GM21447 (cell line): ENCODE measurements around the gene NDUFAF3.

Experiments
- ATAC-seq: cut with Tn5 transposase; IDR thresholded peaks from one replicate; pipeline ENCODE4 v1.9.1; 2021; ENCODE audit not compliant: unreplicated experiment

The NDUFAF3 gene

DNA sequence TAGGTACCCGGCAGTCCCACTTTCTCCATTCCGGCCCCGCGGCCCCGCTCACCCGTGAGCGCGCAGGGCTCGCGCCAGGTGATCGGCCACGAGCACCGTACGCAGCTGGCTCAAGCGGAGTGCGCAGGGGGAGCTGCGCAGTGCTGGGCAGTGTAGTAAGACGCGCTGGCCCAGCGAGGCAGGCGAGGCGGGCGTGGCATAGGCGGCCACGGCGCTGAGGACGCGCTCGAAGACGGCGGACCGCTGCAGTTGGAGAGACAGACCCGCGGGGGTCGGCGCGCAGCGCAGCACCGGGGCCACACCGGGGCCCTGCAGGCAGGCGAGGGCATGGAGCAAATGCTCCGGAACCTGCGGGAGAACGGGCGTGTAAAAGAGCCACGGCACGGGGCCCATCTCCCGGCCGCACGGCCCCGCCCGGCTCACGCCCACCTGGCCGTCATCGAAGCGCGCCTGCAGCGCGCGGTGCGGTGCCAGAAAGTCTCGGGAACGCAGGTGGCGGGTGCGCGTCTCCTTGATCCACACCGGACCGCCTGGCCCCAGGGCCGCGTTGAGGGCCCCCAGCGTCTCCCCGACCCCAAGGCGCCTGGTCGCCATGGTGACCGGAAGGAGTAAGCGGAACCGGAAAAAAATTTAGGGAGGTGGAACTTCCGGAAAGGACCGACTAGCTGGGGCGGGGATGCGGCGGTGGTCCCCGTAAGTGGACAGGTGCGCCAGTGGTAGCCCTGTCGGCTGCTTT, 3.8 kb upstream of the NDUFAF3 start, which contains the start of gene DALRD3:
Gene DALRD3 (minus strand): TSS at position 610 of the 736 bp plus-strand sequence. CDS start 16 bp downstream, at position 594.
- ATAC-seq, result no peak

GRCh38 chr3:49018707-49019006, 3.3 kb upstream of the NDUFAF3 start:
- ATAC-seq, result no peak

GRCh38 chr3:49019941-49020329, 2.0 kb upstream of the NDUFAF3 start:
- ATAC-seq, result no peak

- peak; percentile 8 for ATAC-seq
These were observed 1.4 kb upstream of the NDUFAF3 start for GRCh38 chr3:49020330-49021212.

DNA sequence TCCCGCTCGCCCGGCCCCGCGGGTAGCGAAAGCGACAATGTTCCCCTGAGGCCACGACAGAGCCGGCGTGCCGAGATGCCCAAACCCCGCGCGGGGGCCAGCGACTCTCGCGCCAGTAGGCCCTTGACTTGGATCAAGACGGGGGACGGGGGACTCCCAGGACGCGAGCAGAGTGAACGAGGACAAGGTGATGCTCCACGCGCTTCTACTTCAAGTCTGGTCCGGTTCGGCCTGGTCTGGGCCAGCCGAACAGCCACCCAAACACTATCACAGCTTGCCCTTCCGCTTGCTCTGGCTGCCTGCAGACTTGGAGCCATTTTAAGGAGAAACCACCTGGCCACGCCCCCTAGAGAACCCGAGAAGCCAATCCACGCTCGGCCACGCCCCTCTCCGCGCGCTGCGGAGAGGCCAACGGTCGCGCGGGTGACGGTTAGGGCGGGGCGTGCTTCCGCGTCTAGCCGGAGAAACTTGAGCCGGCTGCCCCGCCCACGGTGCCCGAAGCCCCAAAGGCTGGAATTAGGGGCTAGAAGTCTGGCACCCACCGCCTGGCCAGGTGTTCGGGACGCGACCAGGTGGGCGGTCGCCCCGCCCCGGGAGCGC, 608 bp upstream of the NDUFAF3 start:
- ATAC-seq, result peak; percentile 48

GRCh38 chr3:49022688-49023171, 809 bp downstream of the NDUFAF3 start:
- ATAC-seq, result no peak

- no peak for ATAC-seq
These were observed 1.9 kb downstream of the NDUFAF3 start for GRCh38 chr3:49023775-49024174.

- no peak for ATAC-seq
These were observed 2.5 kb downstream of the NDUFAF3 start for GRCh38 chr3:49024449-49024848.

DNA sequence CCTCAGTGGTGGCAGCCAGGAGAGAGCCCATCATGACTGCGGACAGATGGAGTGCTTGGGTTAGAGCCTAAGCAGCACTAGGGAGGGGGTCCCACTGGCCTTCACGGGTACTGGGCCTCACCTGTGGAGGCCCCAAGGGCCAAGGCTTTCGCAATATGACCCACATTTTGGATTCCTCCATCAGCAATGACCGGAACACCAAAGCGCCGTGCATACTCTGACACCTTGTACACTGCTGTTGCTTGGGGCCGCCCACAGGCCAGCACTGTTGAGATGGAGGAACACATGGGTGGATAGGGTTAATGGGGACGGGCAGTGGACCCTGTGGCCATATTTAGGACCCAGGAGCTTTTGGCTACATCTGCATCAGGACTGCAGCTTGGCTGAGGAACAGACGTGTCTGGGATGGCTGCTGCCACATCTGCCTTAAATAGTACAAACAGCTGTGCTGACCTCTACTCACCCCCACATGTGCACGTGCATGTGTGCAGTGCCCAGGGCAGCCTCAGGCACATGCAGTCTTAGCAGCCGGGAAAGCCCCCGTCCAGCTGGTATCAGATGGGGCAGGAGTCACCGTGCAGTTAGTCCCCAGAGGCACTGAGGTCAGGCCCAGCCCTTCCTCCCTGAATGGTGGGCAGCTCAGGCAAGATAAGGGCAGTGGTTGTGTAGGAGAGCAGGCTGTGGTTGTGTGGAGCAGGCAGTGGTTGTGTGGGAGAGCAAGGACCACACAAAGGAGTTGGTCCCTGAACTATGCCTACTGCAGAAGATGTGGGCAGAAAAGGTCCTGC, 3.3 kb downstream of the NDUFAF3 start:
- ATAC-seq, result no peak

GRCh38 chr3:49025793-49026520, 4.0 kb downstream of the NDUFAF3 start:
- no peak for ATAC-seq

DNA sequence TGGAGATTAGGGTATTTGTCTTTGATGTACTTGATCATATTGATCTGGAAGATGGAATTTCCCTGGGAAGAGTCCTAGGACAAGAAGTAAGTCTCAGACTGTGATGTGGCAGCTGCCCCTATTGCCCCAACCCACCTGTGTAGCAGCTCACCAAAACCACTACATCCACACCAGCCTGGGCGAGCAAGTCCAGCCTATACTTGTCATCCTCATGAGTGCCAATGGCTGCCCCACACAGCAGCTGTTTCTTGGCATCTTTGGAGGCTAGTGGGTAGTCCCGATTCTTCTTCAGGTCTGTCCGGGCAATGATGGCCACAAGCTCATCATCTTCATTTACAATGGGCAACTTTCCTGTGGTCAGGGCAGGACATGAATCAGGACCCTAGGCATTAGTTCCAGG, 4.6 kb downstream of the NDUFAF3 start:
- no peak for ATAC-seq

- no peak for ATAC-seq
These were observed 5.7 kb downstream of the NDUFAF3 start for GRCh38 chr3:49027634-49028033.

- no peak for ATAC-seq
These were observed 6.4 kb downstream of the NDUFAF3 start for GRCh38 chr3:49028298-49028672.

GRCh38 chr3:49028673-49029562, 7.0 kb downstream of the NDUFAF3 start, which contains the start of gene IMPDH2:
IMPDH2 (minus strand) TSS chr3:49029398; CDS start chr3:49029350, 48 bp downstream.
- ATAC-seq, result peak; percentile 76

DNA sequence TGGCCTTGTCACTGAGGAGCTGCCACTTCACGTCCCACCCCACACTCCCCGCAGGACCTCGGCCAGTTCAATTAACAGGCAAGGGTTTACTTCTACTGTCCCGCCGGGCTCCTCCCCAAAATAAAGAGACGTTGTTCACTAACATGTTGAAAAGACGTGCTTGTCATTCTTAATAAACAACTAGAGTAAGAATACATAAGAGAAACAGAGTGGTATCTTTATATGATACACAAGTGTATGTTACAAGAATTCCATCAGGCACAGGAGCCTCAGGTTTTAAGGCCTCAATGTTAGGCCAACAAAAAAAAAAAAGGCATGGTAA, 7.6 kb downstream of the NDUFAF3 start:
- no peak for ATAC-seq

DNA sequence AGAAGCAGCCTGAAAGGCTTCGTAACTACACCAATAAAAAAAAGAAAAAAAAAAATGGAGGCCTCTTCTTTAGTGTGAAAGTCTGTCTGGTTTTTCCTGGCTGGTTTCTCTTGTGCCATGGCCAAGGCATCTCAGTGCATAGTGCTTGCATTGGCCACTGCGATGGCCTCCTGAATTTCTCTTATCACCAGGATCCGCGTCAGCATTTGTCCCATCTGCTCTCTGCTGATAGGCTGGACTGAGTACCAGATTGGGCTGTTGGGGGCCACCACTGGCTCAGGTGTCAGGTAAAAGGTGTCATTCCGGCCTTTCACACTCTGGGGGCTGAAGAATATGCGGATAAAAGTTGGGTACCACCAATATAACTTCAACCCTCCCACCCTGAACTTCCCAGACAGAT, 8.4 kb downstream of the NDUFAF3 start:
- ATAC-seq, result no peak

DNA sequence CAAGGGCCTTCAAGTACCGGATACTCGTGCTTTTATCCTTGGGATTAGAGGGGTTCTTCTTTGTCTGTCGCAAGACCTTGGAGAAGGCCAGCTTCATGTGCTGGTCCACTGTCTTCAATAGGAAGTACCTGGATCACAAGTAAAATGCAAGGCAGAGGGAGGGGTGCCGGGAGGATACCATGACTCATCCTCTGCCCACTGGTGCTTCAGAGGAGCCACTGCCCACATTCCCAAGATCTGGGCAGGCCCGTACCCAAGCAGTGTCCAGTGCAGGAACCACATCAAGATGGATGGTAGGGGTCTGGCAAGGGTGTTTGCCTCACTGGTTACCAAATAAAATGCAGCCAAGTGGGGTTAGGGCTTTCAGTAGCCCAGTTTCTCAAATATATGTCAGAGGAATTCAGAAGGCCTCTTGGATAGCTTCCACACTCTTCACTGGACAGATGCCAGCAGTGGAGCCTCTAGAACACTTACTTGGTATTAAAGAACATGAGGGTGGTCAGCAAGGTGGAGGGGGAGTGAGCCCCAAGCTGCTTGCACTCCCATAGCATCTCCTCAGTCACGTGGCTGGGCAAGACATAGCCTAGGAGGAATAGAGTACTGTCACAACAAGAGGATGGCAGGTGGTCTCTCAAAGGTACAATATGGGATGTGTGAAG, 10.9 kb downstream of the NDUFAF3 start:
- ATAC-seq, result no peak

DNA sequence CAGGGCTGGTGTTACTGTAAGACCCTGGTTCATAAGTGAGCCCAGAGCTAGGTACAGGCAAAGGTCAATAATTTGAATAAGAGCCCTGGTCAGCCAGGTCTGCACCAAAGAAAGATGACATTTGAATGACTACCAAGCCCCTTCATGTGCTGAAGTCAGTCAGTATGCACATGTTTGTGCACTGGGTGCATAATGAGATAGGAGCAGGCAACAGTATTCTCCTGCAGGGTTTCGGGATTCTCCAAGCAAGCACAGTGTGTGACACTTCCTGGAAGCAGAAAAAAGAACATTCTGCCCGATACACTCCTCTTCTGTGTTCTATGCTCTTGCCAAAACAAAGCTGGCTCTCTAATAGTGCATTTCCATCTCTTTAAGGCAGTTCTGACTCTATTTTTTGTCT, 12.7 kb downstream of the NDUFAF3 start:
- no peak for ATAC-seq

DNA sequence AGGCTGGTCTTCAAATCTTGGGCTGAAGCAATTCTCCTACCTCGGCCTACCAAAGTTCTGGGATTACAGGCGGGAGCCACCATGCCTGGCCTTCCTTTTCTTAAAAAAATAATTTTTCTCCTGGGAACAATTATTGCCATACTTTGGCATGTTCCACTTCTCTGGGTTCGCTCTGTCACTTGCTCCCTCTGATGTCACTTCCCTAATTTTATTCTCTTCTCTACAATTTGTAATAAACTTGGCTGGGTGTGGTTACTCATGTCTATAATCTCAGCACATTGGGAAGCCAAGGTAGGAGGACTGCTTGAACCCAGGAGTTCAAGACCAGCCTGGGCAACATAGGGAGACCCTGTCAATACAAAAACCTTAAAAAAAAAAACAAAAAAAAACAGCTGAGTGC, 13.4 kb downstream of the NDUFAF3 start:
- no peak for ATAC-seq
